ENCODE results near the gene TROAP. TPM values are rescaled to one million over a fixed set of nuclear protein-coding genes. Genes with fewer than 3 reads are reported as not detected.
A peak's percentile ranks its signal among the peaks of the same experiment; 100 is the strongest.

The TROAP gene
- total RNA-seq, 1 donor from 2014 or later: 6.5 TPM

- Mint-ChIP-seq H3K4me3 (ENCODE audit: unreplicated experiment) (peak within 1 kb of the TSS; percentile 65), H3K4me1 (ENCODE audit: low read depth) (peaks cover 32% of the 10 kb centered on the region), H3K27me3 (ENCODE audit: low read depth) (peaks cover 17% of the 10 kb centered on the region), H3K27ac (ENCODE audit: unreplicated experiment) (no peak within 1 kb of the TSS), H3K36me3 (ENCODE audit: low read depth) (no peaks in the 10 kb centered on the region), H3K9me3 (ENCODE audit: low read depth) (no peaks in the 10 kb centered on the region)
- DNase-seq (ENCODE audit: low spot score): no peak
- TF ChIP-seq CTCF (IDR thresholded peaks at IDR 0.05): no peak
Observed at GRCh38 chr12:49346659-49347310, 23.7 kb downstream of the TROAP start, which contains the start of gene DNAJC22. Gene DNAJC22 (plus strand): TSS chr12:49346888. CDS start chr12:49348873, 1,985 bp downstream.

GRCh38 chr12:49347311-49348193 is 24.5 kb downstream of the TROAP start:
- Mint-ChIP-seq H3K36me3 (ENCODE audit: low read depth) (no peaks in the 10 kb centered on the region), H3K27me3 (ENCODE audit: low read depth) (peaks cover 17% of the 10 kb centered on the region), H3K27ac (ENCODE audit: unreplicated experiment) (no peak overlapping the region), H3K9me3 (ENCODE audit: low read depth) (no peaks in the 10 kb centered on the region), H3K4me3 (ENCODE audit: unreplicated experiment) (peak overlapping the region; percentile 65), H3K4me1 (ENCODE audit: low read depth) (peaks cover 31% of the 10 kb centered on the region)
- TF ChIP-seq CTCF (IDR thresholded peaks at IDR 0.05): peak; percentile 99
- DNase-seq (ENCODE audit: low spot score): no peak

- Mint-ChIP-seq H3K4me3 (ENCODE audit: unreplicated experiment) (no peak overlapping the region), H3K4me1 (ENCODE audit: low read depth) (peaks cover 24% of the 10 kb centered on the region), H3K27me3 (ENCODE audit: low read depth) (peaks cover 13% of the 10 kb centered on the region), H3K27ac (ENCODE audit: unreplicated experiment) (no peak overlapping the region), H3K36me3 (ENCODE audit: low read depth) (no peaks in the 10 kb centered on the region), H3K9me3 (ENCODE audit: low read depth) (no peaks in the 10 kb centered on the region)
- DNase-seq (ENCODE audit: low spot score): no peak
- no peak for TF ChIP-seq CTCF (IDR thresholded peaks at IDR 0.05)
Observed at GRCh38 chr12:49348781-49349180, 25.7 kb downstream of the TROAP start.

- Mint-ChIP-seq H3K4me1 (ENCODE audit: low read depth) (peaks cover 24% of the 10 kb centered on the region), H3K27me3 (ENCODE audit: low read depth) (peaks cover 13% of the 10 kb centered on the region), H3K4me3 (ENCODE audit: unreplicated experiment) (no peak overlapping the region), H3K9me3 (ENCODE audit: low read depth) (no peaks in the 10 kb centered on the region), H3K27ac (ENCODE audit: unreplicated experiment) (no peak overlapping the region), H3K36me3 (ENCODE audit: low read depth) (no peaks in the 10 kb centered on the region)
- TF ChIP-seq CTCF (IDR thresholded peaks at IDR 0.05): no peak
- DNase-seq (ENCODE audit: low spot score): no peak
Observed at GRCh38 chr12:49349266-49349665, 26.2 kb downstream of the TROAP start.

GRCh38 chr12:49352351-49352750 is 29.3 kb downstream of the TROAP start:
- Mint-ChIP-seq H3K27me3 (ENCODE audit: low read depth) (peaks cover under 1% of the 10 kb centered on the region), H3K9me3 (ENCODE audit: low read depth) (no peaks in the 10 kb centered on the region)

More at GRCh38 chr12:49352351-49352750, 29.3 kb downstream of the TROAP start:
- no peak overlapping the region for H3K27ac Mint-ChIP-seq (ENCODE audit: unreplicated experiment)
- TF ChIP-seq CTCF (IDR thresholded peaks at IDR 0.05): no peak
- H3K4me1 Mint-ChIP-seq (ENCODE audit: low read depth): peaks cover 5% of the 10 kb centered on the region
- H3K36me3 Mint-ChIP-seq (ENCODE audit: low read depth): no peaks in the 10 kb centered on the region
- H3K4me3 Mint-ChIP-seq (ENCODE audit: unreplicated experiment): no peak overlapping the region
- DNase-seq (ENCODE audit: low spot score): no peak

Data from chondrocyte (in vitro differentiated cells).